Fibroblast of lung (primary cell): Measurements from ENCODE around the gene LBX1. TPM values are rescaled to one million over a fixed set of nuclear protein-coding genes. Genes with fewer than 3 reads are reported as not detected.
"Not testable (repeated sequence)": the region's sequence is repeated elsewhere in the genome, so short reads cannot be mapped to it uniquely, and the experiment has no call there.

Source experiments
- DNase-seq, 2 donors: peaks; one replicate each; pipeline versions ENCODE4 v3.0.0 to v3.0.0-alpha.2; 2010; ENCODE audit warnings: low read depth in 2 of 2
- H2AFZ ChIP-seq: 2 replicates; pipeline ENCODE4 v1.5.1; 2012; ENCODE audit warnings: low read length, control low read depth, inconsistent platforms
- H3K27ac ChIP-seq: 2 replicates; pipeline ENCODE4 v1.5.1; 2011; ENCODE audit warnings: low read length, control low read depth; ENCODE audit not compliant: insufficient read depth
- H3K27me3 ChIP-seq: 2 replicates; pipeline ENCODE4 v1.5.1; 2011; ENCODE audit warnings: mild to moderate bottlenecking, low read length; ENCODE audit not compliant: control insufficient read depth, insufficient read depth
- H3K36me3 ChIP-seq: 2 replicates; pipeline ENCODE4 v1.5.1; 2011; ENCODE audit warnings: low read length; ENCODE audit not compliant: control insufficient read depth, insufficient read depth
- H3K4me1 ChIP-seq: 2 replicates; pipeline ENCODE4 v1.5.1; 2011; ENCODE audit warnings: low read length; ENCODE audit not compliant: control insufficient read depth, insufficient read depth; ENCODE audit errors: extremely low read depth
- H3K4me2 ChIP-seq: 2 replicates; pipeline ENCODE4 v1.5.1; 2011; ENCODE audit warnings: low read length, control low read depth; ENCODE audit not compliant: insufficient read depth; ENCODE audit errors: extremely low read depth
- H3K4me3 ChIP-seq, 4 experiments: fragments of 200-600 bp in 1 of 4; sonication (generic) in 1 of 4; replicated peaks in 1 of 4; 2 replicates each; pipeline ENCODE4 v1.5.1; 2011 to 2016; ENCODE audit warnings: low read length in 4 of 4, low read depth in 3 of 4, mild to moderate bottlenecking in 3 of 4, control low read depth in 2 of 4, inconsistent platforms in 1 of 4, mixed read lengths in 1 of 4; ENCODE audit not compliant: insufficient read depth in 1 of 4; ENCODE audit errors: control extremely low read depth in 1 of 4
- H3K79me2 ChIP-seq: 2 replicates; pipeline ENCODE4 v1.5.1; 2012; ENCODE audit warnings: mild to moderate bottlenecking, low read length, inconsistent platforms; ENCODE audit not compliant: control insufficient read depth, insufficient read depth
- H3K9ac ChIP-seq: 2 replicates; pipeline ENCODE4 v1.5.1; 2011; ENCODE audit warnings: mild to moderate bottlenecking, low read length, control low read depth; ENCODE audit not compliant: insufficient read depth
- H3K9me3 ChIP-seq: 2 replicates; pipeline ENCODE4 v1.5.1; 2012; ENCODE audit warnings: low read depth, low read length; ENCODE audit not compliant: control insufficient read depth, insufficient read depth
- H4K20me1 ChIP-seq: 2 replicates; pipeline ENCODE4 v1.5.1; 2011; ENCODE audit warnings: low read length; ENCODE audit not compliant: control insufficient read depth, insufficient read depth; ENCODE audit errors: extremely low read depth
- EZH2 ChIP-seq: IDR thresholded peaks from 2 replicates; pipeline ENCODE4 v1.5.1; 2012; ENCODE audit warnings: low read length, control low read depth, mild to moderate bottlenecking; ENCODE audit errors: missing control alignments
- polyA plus RNA-seq, 2 donors: library from polyadenylated mRNA; depleted of rRNA in 1 of 2; stranded (reverse) in 1 of 2; unstranded in 1 of 2; fragments of >200 nt; gene quantifications; 2 replicates each; pipeline ENCODE4 v1.2.1, GENCODE V29; 2011 to 2012; ENCODE audit warnings: missing spikeins in 1 of 2
- total RNA-seq: library from RNA; depleted of rRNA; stranded (reverse); fragments of >200 nt; gene quantifications from 2 replicates; pipeline ENCODE4 v1.2.1, GENCODE V29; 2014
- TF ChIP-seq, protein P1 (sequence below), 2 donors: IDR thresholded peaks in 1 of 2; conservative IDR thresholded peaks in 1 of 2; 1 replicate in 1 of 2; 2 replicates in 1 of 2; pipeline ENCODE4 v1.5.1; 2011 to 2012; ENCODE audit warnings: low read length in 2 of 2, control low read depth in 1 of 2, inconsistent platforms in 1 of 2, low read depth in 1 of 2, mild to moderate bottlenecking in 1 of 2

LBX1 gene
- total and polyA plus RNA-seq, 2 donors (not counting 1 experiment from before 2014, with no cell fraction given), result under 0.01 TPM; not detected in 1

DNA sequence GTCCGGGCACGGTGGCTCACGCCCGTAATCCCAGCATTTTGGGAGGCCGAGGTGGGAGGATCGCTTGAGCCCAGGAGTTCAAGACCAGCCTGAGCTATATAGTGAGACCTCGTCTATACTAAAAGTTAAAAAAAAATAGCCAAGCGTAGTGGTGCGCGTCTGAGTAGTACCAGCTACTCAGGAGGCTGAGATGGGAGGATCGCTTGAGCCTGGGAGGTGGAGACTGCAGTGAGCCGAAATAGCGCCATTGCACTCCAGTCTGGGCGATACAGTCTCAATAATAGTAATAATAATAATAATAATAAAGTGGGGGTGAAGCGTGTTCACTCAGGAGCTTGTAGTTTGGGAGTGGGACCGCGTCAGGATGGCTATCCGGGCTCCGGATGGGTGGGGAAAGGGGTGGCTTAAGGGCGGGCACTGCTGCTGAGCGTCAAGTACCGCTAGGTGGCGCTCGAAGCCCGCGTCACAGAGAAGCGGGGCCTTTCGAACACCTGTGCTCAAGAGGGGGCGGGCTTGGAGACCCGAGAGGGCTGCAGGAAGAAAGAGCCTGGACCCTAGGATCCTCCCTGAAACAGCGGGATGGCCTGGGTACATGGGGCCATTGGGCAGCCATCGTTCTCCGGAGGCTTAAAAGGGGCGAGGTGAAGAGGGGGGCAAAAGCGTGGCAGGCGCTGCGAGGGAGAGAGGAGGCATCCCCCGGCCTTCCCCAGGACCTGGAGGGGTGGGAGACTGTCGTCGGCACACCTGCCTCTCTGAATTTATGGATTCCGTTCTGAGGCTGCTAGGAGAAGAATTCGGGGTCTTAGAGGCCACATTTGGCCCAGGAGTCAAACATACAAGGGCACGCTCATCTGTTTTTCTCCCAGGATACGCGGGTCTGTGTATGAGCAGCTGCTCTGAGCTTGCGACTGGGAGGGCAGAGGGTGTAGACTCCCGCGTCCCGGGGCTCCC, 14.5 kb downstream of the LBX1 start:
- Histone ChIP-seq H3K4me3 (no peak overlapping the region), H3K27me3 (peaks cover 67% of the 10 kb centered on the region)
- TF ChIP-seq EZH2, result peak; percentile 64
- TF ChIP-seq, protein P1, sequence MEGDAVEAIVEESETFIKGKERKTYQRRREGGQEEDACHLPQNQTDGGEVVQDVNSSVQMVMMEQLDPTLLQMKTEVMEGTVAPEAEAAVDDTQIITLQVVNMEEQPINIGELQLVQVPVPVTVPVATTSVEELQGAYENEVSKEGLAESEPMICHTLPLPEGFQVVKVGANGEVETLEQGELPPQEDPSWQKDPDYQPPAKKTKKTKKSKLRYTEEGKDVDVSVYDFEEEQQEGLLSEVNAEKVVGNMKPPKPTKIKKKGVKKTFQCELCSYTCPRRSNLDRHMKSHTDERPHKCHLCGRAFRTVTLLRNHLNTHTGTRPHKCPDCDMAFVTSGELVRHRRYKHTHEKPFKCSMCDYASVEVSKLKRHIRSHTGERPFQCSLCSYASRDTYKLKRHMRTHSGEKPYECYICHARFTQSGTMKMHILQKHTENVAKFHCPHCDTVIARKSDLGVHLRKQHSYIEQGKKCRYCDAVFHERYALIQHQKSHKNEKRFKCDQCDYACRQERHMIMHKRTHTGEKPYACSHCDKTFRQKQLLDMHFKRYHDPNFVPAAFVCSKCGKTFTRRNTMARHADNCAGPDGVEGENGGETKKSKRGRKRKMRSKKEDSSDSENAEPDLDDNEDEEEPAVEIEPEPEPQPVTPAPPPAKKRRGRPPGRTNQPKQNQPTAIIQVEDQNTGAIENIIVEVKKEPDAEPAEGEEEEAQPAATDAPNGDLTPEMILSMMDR (conservative IDR thresholded peaks at IDR 0.05 in 1 of 2, IDR thresholded peaks at IDR 0.05 in 1 of 2; ENCODE audit: low read depth in 1 of 2, low read length in 2 of 2), result peak; percentile 67 to 79

DNA sequence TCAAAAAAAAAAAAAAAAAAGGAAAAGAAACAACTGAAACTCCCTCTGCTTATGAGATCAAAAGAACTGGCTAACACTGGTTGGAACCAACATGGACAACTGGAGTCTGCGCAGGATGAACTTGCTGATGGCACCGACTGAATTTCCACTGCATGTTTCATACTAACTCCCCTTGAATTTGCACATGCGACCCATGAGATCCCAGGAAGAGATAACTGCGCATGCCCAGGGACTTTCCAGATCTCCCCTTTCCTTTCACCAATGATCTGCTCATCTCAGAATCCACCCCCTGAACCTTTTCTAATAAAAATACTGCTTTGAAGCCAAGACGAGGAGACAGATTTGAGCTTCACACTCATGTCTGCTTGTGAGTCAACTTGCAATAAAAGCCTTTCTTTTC, 20.7 kb downstream of the LBX1 start:
- Histone ChIP-seq H3K4me1 (no peaks in the 10 kb centered on the region), H4K20me1 (no peaks in the 10 kb centered on the region), H3K27ac (no peak overlapping the region), H3K9ac (no peak overlapping the region), H3K4me3 (no peak overlapping the region), H3K79me2 (no peaks in the 10 kb centered on the region), H3K27me3 (peaks cover 29% of the 10 kb centered on the region), H3K36me3 (no peaks in the 10 kb centered on the region), H3K4me2 (no peak overlapping the region), H2AFZ (no peak overlapping the region), H3K9me3 (no peaks in the 10 kb centered on the region)
- no peak for TF ChIP-seq EZH2
- TF ChIP-seq, protein P1 (conservative IDR thresholded peaks at IDR 0.05 in 1 of 2, IDR thresholded peaks at IDR 0.05 in 1 of 2; ENCODE audit: low read depth in 1 of 2, low read length in 2 of 2), result no peak
- DNase-seq, result no peak

More for the DNA sequence above, 14.5 kb downstream of the LBX1 start:
- no peaks in the 10 kb centered on the region for H3K4me1 ChIP-seq
- no peak overlapping the region for H3K4me2 ChIP-seq
- peak; percentile 27 to 44 for DNase-seq
- H3K36me3 ChIP-seq, result no peaks in the 10 kb centered on the region
- no peaks in the 10 kb centered on the region for H3K79me2 ChIP-seq
- H3K9me3 ChIP-seq, result no peaks in the 10 kb centered on the region
- H2AFZ ChIP-seq, result no peak overlapping the region
- H3K9ac ChIP-seq, result no peak overlapping the region
- no peaks in the 10 kb centered on the region for H4K20me1 ChIP-seq
- H3K27ac ChIP-seq, result no peak overlapping the region

DNA sequence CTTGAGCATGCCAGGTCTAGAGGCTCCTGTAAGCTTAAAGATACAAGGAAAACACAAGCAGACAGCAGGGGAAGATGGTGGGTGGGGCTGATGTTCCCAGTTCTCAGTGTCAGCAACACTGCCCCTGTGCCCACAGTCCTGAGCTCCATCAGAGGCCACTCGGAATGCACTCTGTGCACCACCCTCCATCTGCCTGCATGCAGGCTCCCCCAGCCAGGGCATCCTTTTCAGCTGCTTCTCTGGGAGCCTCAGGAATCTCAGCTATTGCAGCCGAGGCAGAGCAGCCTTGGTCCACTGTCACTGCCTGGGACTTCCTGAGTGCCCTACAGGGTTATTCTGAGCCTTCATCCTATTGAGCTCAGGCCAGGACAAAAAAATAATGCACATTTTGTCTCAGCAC, 22.2 kb downstream of the LBX1 start:
- H3K4me3 ChIP-seq, result no peak overlapping the region
- TF ChIP-seq, protein P1 (conservative IDR thresholded peaks at IDR 0.05 in 1 of 2, IDR thresholded peaks at IDR 0.05 in 1 of 2; ENCODE audit: low read depth in 1 of 2, low read length in 2 of 2), result no peak
- TF ChIP-seq EZH2, result no peak
- H3K27me3 ChIP-seq, result peaks cover 20% of the 10 kb centered on the region
- no peaks in the 10 kb centered on the region for H4K20me1 ChIP-seq
- H3K36me3 ChIP-seq, result no peaks in the 10 kb centered on the region
- H3K4me1 ChIP-seq, result no peaks in the 10 kb centered on the region
- DNase-seq, result no peak
- H3K79me2 ChIP-seq, result no peaks in the 10 kb centered on the region
- no peak overlapping the region for H2AFZ ChIP-seq
- no peak overlapping the region for H3K9ac ChIP-seq
- no peak overlapping the region for H3K4me2 ChIP-seq
- H3K27ac ChIP-seq, result no peak overlapping the region
- no peaks in the 10 kb centered on the region for H3K9me3 ChIP-seq

DNA sequence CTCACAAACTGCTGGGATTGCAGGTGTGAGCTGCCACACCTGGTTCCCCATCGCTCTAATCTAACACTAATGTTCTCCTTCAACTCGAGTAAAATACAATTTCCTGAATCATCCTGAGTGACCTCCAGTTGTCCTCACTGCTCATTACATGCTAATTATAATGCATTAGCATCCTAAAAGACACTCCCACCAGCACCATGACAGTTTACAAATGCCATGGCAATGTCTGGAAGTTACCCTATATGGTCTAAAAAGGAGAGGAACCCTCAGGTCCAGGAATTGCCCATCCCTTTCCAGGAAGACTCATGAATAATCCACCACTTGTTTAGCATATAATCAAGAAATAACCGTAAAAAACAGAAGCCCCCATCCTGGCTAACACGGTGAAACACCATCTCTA, 26.6 kb downstream of the LBX1 start:
- H3K79me2 ChIP-seq, H3K4me3 ChIP-seq, H3K4me1 ChIP-seq, H3K27me3 ChIP-seq, H4K20me1 ChIP-seq, H3K9me3 ChIP-seq, H3K27ac ChIP-seq, DNase-seq, H2AFZ ChIP-seq, H3K9ac ChIP-seq, H3K36me3 ChIP-seq, H3K4me2 ChIP-seq: not testable (repeated sequence)
